GM12878 (cell line): Measurements from ENCODE around the gene ZBTB9. TPM values are rescaled to one million over a fixed set of nuclear protein-coding genes. Genes with fewer than 3 reads are reported as not detected.

Experiments
- ATAC-seq: fragments of 200-7000 bp; cut with Tn5 transposase; 3 replicates; pipeline ENCODE4 v1.9.1; 2020; ENCODE audit warnings: mild to moderate bottlenecking, moderate library complexity
- BruUV-seq: library from RNA; stranded (reverse); fragments of 400-500 nt; replicated peaks from 2 replicates; lab custom pipeline; 2021; lab: Mats Ljungman, UMichigan
- CTCF ChIA-PET: fragments of 300-600 bp; sonication (Branson Sonifier 250); formaldehyde crosslinking; extraction: SDS; loops from one replicate; lab custom pipeline; 2021; ENCODE audit warnings: inconsistent platforms; lab: Yijun Ruan, JAX
- POLR2A ChIA-PET: fragments of 350-600 bp; formaldehyde crosslinking; extraction: SDS; loops from one replicate; lab custom pipeline; 2021; ENCODE audit warnings: inconsistent platforms; lab: Charles Lee
- RAD21 ChIA-PET: fragments of 300-600 bp; sonication (Branson Sonifier 250); formaldehyde crosslinking; loops from one replicate; lab custom pipeline; 2023; ENCODE audit warnings: antibody characterized with exemption; ENCODE audit not compliant: unreplicated experiment; lab: Charles Lee
- SMC1A ChIA-PET: fragments of 300-600 bp; sonication (Branson Sonifier 250); formaldehyde crosslinking; loops from one replicate; lab custom pipeline; 2023; ENCODE audit not compliant: unreplicated experiment, uncharacterized antibody; lab: Charles Lee
- DNase-seq: peaks from one replicate; pipeline ENCODE4 v3.0.0-alpha.2; 2011; ENCODE audit warnings: low read depth, low spot score
- FAIRE-seq: peaks from 3 replicates; lab custom pipeline; 2011; peaks lifted over from hg19 to GRCh38; lab: Jason Lieb, UNC
- H2AFZ ChIP-seq: 2 replicates; pipeline ENCODE4 v1.6.0; 2011; ENCODE audit warnings: low read depth, low read length, control low read depth; ENCODE audit not compliant: control insufficient read depth
- H3K27ac ChIP-seq: 2 replicates; pipeline ENCODE4 v1.5.1; 2011; ENCODE audit warnings: control low read depth; ENCODE audit not compliant: control insufficient read depth, insufficient read depth
- H3K27me3 ChIP-seq, 2 experiments: replicated peaks in 1 of 2; 2 replicates each; pipeline versions ENCODE4 v1.6.0 to v1.6.1; 2011; ENCODE audit warnings: low read length in 1 of 2; ENCODE audit not compliant: control insufficient read depth in 2 of 2, insufficient read depth in 2 of 2
- H3K36me3 ChIP-seq, 2 experiments: 2 replicates each; pipeline ENCODE4 v1.5.1; 2011; ENCODE audit warnings: low read length in 1 of 2; ENCODE audit not compliant: control insufficient read depth in 2 of 2, insufficient read depth in 2 of 2
- H3K4me1 ChIP-seq: 2 replicates; pipeline ENCODE4 v1.6.1; 2011; ENCODE audit warnings: mild to moderate bottlenecking, low read length, moderate library complexity, mixed read lengths; ENCODE audit not compliant: control insufficient read depth, insufficient read depth
- H3K4me2 ChIP-seq: 2 replicates; pipeline ENCODE4 v1.6.0; 2011; ENCODE audit warnings: control low read depth; ENCODE audit not compliant: control insufficient read depth, insufficient read depth
- H3K4me3 ChIP-seq: fragments of 200-600 bp; sonication (generic); 2 replicates; pipeline ENCODE4 v1.5.1; 2016
- H3K79me2 ChIP-seq: 2 replicates; pipeline ENCODE4 v1.6.0; 2011; ENCODE audit warnings: low read length; ENCODE audit not compliant: control insufficient read depth, insufficient read depth
- H3K9ac ChIP-seq: 2 replicates; pipeline ENCODE4 v1.8.0; 2011; ENCODE audit warnings: low read length, control low read depth, mixed read lengths; ENCODE audit not compliant: control insufficient read depth, insufficient read depth
- H3K9me3 ChIP-seq: replicated peaks from 3 replicates; pipeline ENCODE4 v1.5.1; 2011; ENCODE audit warnings: mild to moderate bottlenecking, low read length; ENCODE audit not compliant: control insufficient read depth, insufficient read depth
- H4K20me1 ChIP-seq: 2 replicates; pipeline ENCODE4 v1.6.0; 2011; ENCODE audit not compliant: control insufficient read depth, insufficient read depth
- CHD2 ChIP-seq: IDR thresholded peaks from 2 replicates; pipeline ENCODE4 v1.6.1; 2011; ENCODE audit warnings: low read depth, low read length, improper control_type of control experiment, borderline replicate concordance
- GABPA ChIP-seq: IDR thresholded peaks from 2 replicates; pipeline ENCODE4 v1.6.1; 2014; ENCODE audit warnings: antibody characterized with exemption, low read depth, mild to moderate bottlenecking, inconsistent platforms
- GATAD2B ChIP-seq: fragments of 450-650 bp; conservative IDR thresholded peaks from 2 replicates; pipeline ENCODE4 v1.6.1; 2017; ENCODE audit warnings: low read depth, mild to moderate bottlenecking, moderate library complexity
- IRF4 ChIP-seq: IDR thresholded peaks from 2 replicates; pipeline ENCODE4 v1.6.1; 2011; ENCODE audit warnings: low read depth, low read length
- JUNB ChIP-seq: IDR thresholded peaks from 2 replicates; pipeline ENCODE4 v1.6.1; 2016; ENCODE audit warnings: antibody characterized with exemption, mild to moderate bottlenecking
- NFIC ChIP-seq: IDR thresholded peaks from 2 replicates; pipeline ENCODE4 v1.6.1; 2012; ENCODE audit warnings: low read depth, mild to moderate bottlenecking, inconsistent platforms, low read length, moderate library complexity
- PAX8 ChIP-seq: fragments of 450-650 bp; IDR thresholded peaks from 2 replicates; pipeline ENCODE4 v1.6.1; 2017; ENCODE audit warnings: mild to moderate bottlenecking, moderate library complexity
- TAF1 ChIP-seq: IDR thresholded peaks from 2 replicates; pipeline ENCODE4 v1.6.1; 2011; ENCODE audit warnings: mild to moderate bottlenecking, low read depth, low read length, borderline replicate concordance
- WGBS: methylation state at CpG from one replicate; pipeline ENCODE4 v1.1.6; 2016; ENCODE audit warnings: low lambda C conversion rate; ENCODE audit not compliant: insufficient replicate concordance, insufficient coverage; ENCODE audit errors: missing lambda C conversion rate; 5-methylcytosine and 5-hydroxymethylcytosine counted together
- in situ Hi-C: fragments of 300-500 bp; cut with MboI; formaldehyde crosslinking; loops from 9 replicates; pipeline ENCODE4 v1.14.3; 2018; ENCODE audit warnings: mixed read lengths
- intact Hi-C: fragments of 100-400 bp; cut with micrococcal nuclease; formaldehyde crosslinking; loops from one replicate; pipeline ENCODE4 v1.14.2; 2022; ENCODE audit not compliant: unreplicated experiment
- polyA plus RNA-seq, 11 experiments: library from polyadenylated mRNA; depleted of rRNA in 4 of 11; unstranded in 6 of 11; stranded (reverse) in 5 of 11; fragments of >200 nt; fragmentation: Nextera tagmentation in 4 of 11; fragmentation: Illumina TruSeq in 1 of 11; extraction: Ambion mirVana in 4 of 11; extraction: Trizol in 1 of 11; gene quantifications; 1 replicate in 1 of 11; 2 replicates in 10 of 11; pipeline versions ENCODE4 v1.2.1 to v1.2.3, GENCODE V29; 2011 to 2016; ENCODE audit warnings: inconsistent platforms in 2 of 11, missing spikeins in 2 of 11, low read depth in 1 of 11
- total RNA-seq, 4 experiments: library from RNA; depleted of rRNA in 3 of 4; stranded (reverse); fragments of >200 nt in 3 of 4; fragmentation: Illumina TruSeq in 1 of 4; extraction: Trizol in 1 of 4; gene quantifications; 2 replicates each; pipeline versions ENCODE4 v1.2.1 to v1.2.3, GENCODE V29; 2013 to 2021
- TF ChIP-seq, protein P1 (sequence below): IDR thresholded peaks from 2 replicates; pipeline ENCODE4 v1.6.1; 2011; ENCODE audit warnings: low read depth, mild to moderate bottlenecking, low read length, moderate library complexity, borderline replicate concordance; ENCODE audit errors: extremely low read depth
- TF ChIP-seq, protein P2 (sequence below): fragments of 450-650 bp; IDR thresholded peaks from 2 replicates; pipeline ENCODE4 v1.6.1; 2017; ENCODE audit warnings: mild to moderate bottlenecking, low read depth, inconsistent platforms; ENCODE audit not compliant: poor library complexity, severe bottlenecking

The ZBTB9 gene
- total and polyA plus RNA-seq, 10 of the 15 experiments (the other 5 are each of a cell fraction or from before 2014, with no cell fraction given) = 1.5 to 12.7 (median 6.9) TPM

DNA sequence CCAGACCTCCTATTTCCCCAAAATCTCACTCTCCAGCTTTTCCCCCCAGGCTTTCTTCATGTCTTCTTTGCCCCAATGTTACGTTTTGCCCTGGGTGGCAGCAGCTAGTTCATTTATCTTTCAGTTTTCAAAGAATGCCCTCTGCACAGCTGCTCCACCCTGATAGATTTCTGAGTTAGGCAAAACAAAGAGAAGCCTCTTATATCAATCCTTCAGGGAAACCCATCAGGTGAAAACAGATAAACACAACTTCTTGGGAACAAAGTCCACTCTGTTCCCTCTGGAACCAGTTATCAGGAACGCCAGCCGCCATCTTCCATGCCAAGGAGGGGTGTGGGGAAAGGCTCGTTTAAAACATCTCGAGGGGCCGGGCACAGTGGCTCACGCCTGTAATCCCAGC is 34.0 kb downstream of the ZBTB9 start:
- no peaks in the 10 kb centered on the region for H3K4me1 ChIP-seq
- in situ Hi-C loops = no loop called here
- no peak overlapping the region; the same call in 1 of the 2 replicates for H2AFZ ChIP-seq
- H3K36me3 ChIP-seq = no peaks in the 10 kb centered on the region
- ATAC-seq = no peak
- no peaks in the 10 kb centered on the region for H4K20me1 ChIP-seq
- no peak overlapping the region for H3K27ac ChIP-seq
- WGBS = 67% methylated on average over 7 of the region's 7 CpGs
- SMC1A ChIA-PET = no interaction called here
- no peak for TF ChIP-seq JUNB
- no peak for TF ChIP-seq PAX8
- no peak for TF ChIP-seq NFIC
- no peak for TF ChIP-seq TAF1
- TF ChIP-seq GABPA = no peak
- TF ChIP-seq, protein P1, sequence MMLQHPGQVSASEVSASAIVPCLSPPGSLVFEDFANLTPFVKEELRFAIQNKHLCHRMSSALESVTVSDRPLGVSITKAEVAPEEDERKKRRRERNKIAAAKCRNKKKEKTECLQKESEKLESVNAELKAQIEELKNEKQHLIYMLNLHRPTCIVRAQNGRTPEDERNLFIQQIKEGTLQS = no peak
- no peak for TF ChIP-seq IRF4
- TF ChIP-seq, protein P2, sequence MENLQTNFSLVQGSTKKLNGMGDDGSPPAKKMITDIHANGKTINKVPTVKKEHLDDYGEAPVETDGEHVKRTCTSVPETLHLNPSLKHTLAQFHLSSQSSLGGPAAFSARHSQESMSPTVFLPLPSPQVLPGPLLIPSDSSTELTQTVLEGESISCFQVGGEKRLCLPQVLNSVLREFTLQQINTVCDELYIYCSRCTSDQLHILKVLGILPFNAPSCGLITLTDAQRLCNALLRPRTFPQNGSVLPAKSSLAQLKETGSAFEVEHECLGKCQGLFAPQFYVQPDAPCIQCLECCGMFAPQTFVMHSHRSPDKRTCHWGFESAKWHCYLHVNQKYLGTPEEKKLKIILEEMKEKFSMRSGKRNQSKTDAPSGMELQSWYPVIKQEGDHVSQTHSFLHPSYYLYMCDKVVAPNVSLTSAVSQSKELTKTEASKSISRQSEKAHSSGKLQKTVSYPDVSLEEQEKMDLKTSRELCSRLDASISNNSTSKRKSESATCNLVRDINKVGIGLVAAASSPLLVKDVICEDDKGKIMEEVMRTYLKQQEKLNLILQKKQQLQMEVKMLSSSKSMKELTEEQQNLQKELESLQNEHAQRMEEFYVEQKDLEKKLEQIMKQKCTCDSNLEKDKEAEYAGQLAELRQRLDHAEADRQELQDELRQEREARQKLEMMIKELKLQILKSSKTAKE = no peak
- no peak for TF ChIP-seq GATAD2B
- no peak for TF ChIP-seq CHD2
- CTCF ChIA-PET = no interaction called here
- no peak overlapping the region; the same call in 1 of the 2 replicates for H3K4me2 ChIP-seq
- H3K9ac ChIP-seq = no peak overlapping the region
- no peak overlapping the region for H3K4me3 ChIP-seq
- POLR2A ChIA-PET = no interaction called here
- RAD21 ChIA-PET = no interaction called here
- DNase-seq = no peak
- FAIRE-seq = no peak
- intact Hi-C loops = no loop called here
- H3K79me2 ChIP-seq = no peaks in the 10 kb centered on the region
- H3K27me3 ChIP-seq = no peaks in the 10 kb centered on the region; a peak in 1 of 4 replicates
- no TSS peak for BruUV-seq
- no peaks in the 10 kb centered on the region for H3K9me3 ChIP-seq
